GM21447 (cell line): Measurements from ENCODE around the gene RUBCN.
"Not testable (repeated sequence)": the region's sequence is repeated elsewhere in the genome, so short reads cannot be mapped to it uniquely, and the experiment has no call there.

Source experiments
- ATAC-seq: cut with Tn5 transposase; IDR thresholded peaks from one replicate; pipeline ENCODE4 v1.9.1; 2021; ENCODE audit not compliant: unreplicated experiment

Gene RUBCN

DNA sequence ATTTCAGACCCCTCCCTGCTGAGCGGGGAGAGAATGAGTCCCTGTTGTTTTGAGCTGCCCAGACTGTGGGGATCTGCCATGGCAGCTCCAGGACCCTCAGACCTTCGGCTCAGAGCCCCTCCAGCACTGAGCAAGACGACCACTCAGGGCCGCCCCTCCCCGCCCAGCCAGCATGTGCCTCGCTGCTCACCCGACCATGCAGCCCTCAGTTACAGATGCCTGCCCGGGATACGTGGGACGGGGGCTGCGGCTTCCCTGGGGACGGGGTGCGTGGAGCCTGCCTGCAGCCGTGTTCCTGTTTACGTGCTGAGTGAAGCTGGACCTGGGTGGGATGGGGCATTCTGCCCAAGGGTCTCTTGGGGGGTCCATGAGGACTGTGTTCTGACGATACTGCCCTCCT lies 77.0 kb downstream of the RUBCN start:
- ATAC-seq = not testable (repeated sequence)

- peak; percentile 45 for ATAC-seq
Observed at GRCh38 chr3:197659144-197659543, 77.6 kb downstream of the RUBCN start.

DNA sequence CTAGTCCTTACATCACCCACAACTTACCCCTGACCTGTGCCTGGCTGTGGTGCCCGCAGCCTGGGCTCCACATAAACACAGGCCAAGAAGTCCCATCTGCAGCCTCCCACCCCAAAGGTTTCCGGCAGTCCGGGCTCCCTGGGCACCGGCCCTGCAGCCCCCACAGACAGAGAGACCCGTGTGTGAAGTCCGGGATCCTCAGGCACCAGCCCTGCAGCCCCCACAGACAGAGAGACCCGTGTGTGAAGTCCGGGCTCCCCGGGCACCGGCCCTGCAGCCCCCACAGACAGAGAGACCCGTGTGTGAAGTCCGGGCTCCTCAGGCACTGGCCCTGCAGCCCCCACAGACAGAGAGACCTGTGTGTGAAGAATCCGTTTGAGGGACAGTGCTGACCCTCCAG lies 78.0 kb downstream of the RUBCN start:
- not testable (repeated sequence) for ATAC-seq

- ATAC-seq = not testable (repeated sequence)
Observed at GRCh38 chr3:197657541-197658292, 79.0 kb downstream of the RUBCN start.

DNA sequence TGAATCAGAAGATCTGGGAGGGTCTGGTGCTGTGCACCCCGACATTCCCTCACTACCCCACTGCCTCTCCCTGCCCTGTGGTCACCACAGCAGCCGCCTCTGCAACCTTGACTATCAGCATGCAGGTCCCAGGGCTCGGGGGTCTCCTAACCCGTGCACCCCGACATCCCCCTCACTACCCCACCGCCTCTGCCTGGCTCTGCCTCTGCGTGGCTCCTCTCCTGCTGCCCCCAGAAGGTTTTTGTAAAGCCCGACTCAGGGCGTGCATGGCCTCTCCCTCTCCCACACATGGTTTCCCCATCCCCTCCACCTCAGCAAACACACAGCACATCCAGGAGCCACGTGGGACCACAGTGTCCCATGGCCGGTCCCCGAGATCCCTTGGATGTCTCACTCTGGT lies 79.7 kb downstream of the RUBCN start:
- not testable (repeated sequence) for ATAC-seq

DNA sequence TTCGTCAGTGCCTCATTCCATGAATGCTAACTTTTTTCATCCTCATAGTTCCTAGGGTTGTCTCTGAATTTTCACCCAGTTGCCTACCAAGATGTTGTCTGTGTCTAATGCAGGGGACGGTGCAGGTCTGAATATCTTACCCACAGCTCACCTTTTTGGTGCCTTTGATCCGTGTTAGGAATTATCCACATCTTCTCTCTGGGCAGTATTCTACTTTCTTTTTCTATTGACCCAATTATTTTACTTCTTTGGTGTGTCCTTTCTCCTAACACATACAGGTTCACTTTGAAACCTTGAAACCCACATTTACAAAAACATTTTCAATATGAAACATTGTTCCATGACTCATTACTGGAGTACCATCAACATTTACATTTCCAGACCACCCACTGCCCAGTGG lies 80.6 kb downstream of the RUBCN start:
- ATAC-seq = not testable (repeated sequence)

- ATAC-seq = peak; percentile 31
Observed at GRCh38 chr3:197654998-197655330, 81.7 kb downstream of the RUBCN start.

DNA sequence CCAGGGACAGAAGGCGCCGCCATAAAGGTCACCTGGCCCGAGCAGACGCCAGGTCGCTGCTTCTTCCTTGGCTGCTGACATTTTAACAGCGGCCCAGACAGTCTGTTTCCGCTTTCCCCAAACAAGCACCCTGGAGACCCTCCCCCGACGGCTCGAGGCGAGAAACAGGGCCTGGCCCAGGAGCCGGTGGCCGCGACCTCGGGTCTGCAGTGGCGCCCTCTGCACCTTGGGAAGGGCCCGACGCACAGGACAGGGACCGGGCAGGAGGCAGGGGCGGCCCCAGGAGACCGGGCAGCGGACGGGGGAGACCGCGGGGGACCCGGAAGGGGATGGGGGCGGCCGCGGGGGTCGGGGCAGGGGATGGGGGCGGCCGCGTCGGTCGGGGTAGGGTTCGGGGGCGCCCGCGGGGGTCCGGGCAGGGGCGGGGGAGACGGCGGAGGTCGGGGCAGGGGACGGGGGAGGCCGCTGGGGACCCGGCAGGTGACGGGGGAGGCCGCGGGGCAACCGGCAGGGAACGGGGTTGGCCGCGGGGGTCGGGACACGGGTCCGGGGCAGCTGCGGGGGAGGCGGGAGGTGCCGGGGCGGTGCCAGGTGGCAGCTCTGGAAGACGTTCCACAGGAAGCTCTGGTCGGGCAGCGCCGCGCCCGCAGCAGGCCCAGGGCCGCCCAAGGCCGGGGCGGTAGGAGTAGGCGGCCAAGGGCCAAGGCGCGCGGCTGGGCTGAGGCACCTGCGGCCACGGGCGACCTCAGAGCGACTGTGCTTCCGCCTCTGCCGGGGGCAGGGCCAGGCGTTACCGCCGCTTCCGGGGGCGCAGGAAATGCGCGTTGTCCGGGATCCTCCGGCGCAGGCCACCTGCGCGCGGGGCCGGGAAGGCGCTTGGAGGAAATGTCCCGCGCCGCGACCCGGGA lies 82.4 kb downstream of the RUBCN start:
- peak; percentile 86 for ATAC-seq

GRCh38 chr3:197652860-197653259 lies 83.8 kb downstream of the RUBCN start:
- not testable (repeated sequence) for ATAC-seq

DNA sequence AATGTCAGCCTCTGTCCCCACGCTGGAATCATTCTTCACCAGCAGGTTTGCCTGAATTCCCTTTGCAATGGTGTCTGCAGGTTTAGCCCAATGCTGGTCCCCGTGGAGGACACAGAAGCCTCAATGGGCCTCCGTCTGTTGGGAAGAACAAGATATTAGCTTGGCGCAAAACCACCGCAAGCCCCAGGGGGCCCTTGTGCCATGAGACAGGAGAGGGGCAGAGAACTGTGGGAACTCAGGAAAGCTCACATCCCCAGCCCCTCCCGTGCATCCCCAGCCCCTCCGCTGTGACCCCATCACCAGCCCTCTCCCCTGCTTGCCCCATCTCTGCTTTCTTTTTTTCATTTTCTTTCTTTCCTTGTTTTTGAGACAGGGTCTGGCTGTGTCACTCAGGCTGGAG lies 89.1 kb downstream of the RUBCN start:
- not testable (repeated sequence) for ATAC-seq

DNA sequence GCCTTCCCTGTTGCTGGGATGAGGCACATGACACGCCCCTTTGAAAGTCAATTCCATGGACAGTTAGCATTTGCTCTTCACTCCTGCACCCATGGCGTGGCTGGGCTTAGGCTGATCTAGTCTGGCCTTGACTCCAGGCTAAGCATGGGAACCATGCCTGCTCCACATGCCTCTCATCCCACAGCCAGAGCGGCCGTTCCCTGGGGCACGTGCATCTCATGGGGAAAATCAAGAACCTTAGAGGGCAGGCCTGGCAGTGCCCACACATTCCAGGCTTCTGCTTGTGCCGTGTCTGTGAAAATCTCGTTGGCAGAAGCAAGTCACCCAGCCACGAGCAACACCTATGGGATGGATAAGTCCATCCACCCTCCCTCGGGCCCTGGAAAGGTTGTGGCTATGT lies 89.5 kb downstream of the RUBCN start:
- not testable (repeated sequence) for ATAC-seq

- not testable (repeated sequence) for ATAC-seq
Observed at GRCh38 chr3:197646294-197646693, 90.4 kb downstream of the RUBCN start.

DNA sequence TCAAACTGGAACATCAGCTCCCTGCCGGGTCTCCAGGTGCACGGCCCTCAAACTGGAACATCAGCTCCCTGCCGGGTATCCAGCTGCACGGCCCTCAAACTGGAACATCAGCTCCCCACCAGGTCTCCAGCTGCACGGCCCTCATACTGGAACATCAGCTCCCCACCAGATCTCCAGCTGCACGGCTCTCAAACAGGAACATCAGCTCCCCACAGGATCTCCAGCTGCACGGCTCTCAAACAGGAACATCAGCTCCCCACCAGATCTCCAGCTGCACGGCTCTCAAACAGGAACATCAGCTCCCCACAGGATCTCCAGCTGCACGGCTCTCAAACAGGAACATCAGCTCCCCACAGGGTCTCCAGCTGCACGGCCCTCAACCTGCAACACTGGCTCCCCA lies 99.1 kb downstream of the RUBCN start:
- not testable (repeated sequence) for ATAC-seq

DNA sequence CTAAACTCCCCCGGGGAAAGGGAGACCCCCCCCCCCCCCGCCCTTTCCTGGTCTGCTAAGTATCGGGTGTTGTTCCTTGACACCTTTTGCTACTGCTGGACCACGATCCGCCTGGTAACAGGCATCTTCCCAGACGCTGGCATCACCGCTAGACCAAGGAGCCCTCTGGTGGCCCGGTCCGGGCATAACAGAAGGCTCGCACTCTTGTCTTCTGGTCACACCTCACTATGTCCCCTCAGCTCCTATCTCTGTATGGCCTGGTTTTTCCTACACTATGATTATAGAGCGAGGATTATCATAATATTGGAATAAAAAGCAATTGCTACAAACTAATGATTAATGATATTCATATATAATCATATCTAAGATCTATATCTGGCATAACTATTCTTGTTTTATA lies 104.7 kb downstream of the RUBCN start:
- ATAC-seq = not testable (repeated sequence)

- not testable (repeated sequence) for ATAC-seq
Observed at GRCh38 chr3:197630766-197631165, 105.9 kb downstream of the RUBCN start.

DNA sequence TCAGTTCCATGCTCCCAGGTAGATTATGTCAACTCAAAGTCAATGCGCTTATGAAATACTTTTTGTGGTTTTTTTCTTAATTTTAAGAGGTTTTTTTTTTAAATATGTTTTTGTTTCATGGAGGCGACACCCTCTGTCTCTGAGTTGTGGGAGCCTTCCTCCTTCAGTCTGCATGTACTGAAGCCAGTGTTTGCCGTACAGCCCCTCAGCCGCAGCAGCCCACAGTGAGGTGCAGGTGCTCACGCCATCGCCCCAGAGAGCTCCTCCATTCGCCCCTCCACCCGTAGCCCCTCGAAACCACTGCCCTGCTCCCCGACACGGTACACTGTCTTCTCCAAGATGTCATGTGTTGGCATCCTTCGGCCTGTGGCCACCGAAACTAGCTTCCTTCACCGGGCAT lies 107.4 kb downstream of the RUBCN start:
- ATAC-seq = not testable (repeated sequence)

DNA sequence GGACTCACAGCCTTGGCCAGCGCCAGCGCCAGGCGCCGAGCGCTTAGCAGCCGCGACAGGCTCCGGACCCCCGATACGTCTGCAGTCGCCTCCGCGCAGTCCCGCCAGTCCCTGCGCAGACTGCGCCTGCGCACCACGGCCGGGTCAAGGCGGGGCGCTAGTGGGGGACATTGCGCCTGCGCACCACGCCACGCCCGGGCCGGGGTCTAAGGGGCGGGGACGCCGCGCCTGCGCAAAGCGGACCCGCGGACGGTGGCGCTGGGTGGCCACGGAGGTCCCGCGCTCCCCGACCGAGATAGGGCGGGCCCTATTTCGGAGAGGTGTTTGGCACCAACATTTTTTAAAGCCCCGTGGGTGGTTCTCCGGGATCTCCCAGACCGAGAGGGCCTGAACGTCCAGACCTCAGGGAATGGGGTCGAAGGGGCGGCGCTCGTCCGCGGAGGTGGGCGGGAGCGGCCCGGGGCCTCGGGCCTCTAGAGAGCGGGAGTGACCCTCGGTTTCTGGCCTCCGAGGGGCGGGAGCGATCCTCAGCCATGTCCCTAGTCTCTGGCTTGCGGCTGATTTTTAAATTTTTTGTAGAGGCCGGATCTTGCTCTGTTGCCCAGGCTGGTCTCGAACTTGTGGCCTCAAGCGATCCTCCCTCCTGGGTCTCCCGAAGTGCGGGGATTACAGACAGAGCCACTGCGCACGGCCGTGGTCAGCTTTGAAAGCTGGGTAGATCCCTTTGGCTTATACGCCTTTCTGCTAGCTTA lies 108.8 kb downstream of the RUBCN start:
- ATAC-seq = peak; percentile 62

DNA sequence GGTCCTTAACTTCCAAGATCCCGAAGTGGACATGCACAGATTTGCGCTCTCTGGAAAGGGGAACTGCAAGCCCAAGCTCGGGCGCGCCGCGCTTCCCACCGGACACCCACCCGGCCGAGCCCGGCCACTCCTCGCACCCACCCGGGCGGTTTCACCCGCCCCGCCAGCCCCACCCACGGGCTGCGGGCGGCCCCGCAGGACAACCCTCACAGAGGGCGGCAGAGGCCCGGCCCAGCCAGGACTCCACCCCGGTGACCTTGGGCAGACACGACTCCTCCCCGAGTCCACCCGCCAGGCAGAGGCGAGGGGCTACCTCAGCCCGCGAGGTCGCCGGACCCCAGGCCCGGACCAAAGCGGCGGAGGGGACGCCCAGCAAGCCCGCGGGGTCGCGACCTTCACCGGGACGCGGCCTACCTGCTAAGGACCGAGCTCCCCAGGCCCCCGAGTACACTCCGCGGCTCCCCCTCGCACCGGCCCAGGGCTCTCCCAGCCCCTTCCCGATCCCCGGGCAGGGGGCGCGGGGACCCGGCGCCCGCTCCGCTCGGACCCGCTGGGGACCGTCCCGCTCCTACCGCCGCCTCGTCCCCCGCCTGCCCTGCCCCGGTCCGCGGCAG lies 109.4 kb downstream of the RUBCN start:
- peak; percentile 56 for ATAC-seq

- peak; percentile 30 for ATAC-seq
Observed at GRCh38 chr3:197626404-197627157, 110.1 kb downstream of the RUBCN start.

- not testable (repeated sequence) for ATAC-seq
Observed at GRCh38 chr3:197621478-197621877, 115.2 kb downstream of the RUBCN start.
